Measurements from ENCODE around the gene SIRT1.

DNA sequence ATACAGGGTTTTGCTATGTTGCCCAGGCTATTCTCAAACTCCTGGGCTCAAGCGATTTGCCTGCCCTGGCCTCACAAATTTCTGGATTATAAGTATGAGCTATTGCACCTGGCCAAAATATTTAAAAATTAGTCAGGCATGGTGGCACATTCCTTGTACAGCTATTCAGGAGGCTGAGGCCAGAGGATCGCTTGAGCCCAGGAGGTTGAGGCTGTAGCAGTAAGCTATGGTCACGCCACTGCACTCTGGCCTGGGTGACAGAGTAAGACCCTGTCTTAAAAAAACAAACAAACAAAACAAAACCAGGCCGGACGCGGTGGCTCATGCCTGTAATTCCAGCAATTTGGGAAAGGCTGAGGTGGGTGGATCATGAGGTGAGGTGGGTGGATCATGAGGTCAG, 14.5 kb upstream of the SIRT1 start:
- TF ChIP-seq, protein P1, sequence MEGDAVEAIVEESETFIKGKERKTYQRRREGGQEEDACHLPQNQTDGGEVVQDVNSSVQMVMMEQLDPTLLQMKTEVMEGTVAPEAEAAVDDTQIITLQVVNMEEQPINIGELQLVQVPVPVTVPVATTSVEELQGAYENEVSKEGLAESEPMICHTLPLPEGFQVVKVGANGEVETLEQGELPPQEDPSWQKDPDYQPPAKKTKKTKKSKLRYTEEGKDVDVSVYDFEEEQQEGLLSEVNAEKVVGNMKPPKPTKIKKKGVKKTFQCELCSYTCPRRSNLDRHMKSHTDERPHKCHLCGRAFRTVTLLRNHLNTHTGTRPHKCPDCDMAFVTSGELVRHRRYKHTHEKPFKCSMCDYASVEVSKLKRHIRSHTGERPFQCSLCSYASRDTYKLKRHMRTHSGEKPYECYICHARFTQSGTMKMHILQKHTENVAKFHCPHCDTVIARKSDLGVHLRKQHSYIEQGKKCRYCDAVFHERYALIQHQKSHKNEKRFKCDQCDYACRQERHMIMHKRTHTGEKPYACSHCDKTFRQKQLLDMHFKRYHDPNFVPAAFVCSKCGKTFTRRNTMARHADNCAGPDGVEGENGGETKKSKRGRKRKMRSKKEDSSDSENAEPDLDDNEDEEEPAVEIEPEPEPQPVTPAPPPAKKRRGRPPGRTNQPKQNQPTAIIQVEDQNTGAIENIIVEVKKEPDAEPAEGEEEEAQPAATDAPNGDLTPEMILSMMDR (IDR thresholded peaks at IDR 0.05; ENCODE audit: insufficient read depth, low read depth, low read length) = no peak
- TF ChIP-seq EZH2 (IDR thresholded peaks at IDR 0.05; ENCODE audit: insufficient read depth, low read length) = no peak

Measured in astrocyte (in vitro differentiated cells and primary cell).